Measurements from ENCODE around the gene DIDO1.

Gene DIDO1

DNA sequence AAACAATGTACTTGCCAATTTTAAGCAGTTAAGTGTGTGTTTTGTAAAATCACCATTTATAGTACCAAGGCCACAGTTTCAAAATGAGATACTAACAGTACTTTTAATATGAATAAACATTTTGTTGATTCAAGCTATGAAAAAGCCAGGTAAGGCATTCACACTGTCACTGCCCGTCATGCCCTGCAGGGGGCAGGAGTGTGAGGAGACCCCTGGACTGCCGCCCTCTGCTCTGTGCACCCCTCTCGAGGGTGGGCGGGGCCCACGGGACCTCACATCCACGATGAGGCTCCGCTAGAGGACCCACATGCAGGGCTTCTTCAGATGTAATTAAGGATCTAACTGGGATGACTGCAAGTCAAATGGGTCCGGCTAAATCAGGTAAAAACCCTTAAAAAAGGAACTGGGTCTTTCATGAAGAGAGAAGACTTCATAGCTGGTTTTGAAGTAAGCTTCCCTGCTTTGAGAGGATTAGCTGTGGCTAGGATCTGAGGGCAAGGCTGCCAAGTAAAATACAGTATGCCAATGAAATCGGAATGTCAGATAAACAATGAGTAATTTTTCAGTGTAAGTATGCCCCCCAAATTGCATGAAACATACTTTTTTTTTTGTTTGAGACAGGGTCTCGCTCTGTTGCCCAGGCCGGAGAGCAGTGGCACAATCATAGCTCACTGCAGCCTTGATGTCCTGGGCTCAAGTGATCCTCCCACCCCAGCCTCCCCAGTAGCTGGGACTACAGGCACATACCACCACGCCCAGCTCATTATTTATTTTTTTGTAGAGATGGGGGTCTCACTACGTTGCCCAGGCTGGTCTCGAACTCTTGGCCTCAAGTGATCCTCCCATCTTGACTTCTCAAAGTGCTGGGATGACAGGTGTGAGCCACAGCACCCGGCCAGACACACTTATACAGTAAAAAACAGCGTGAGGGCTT, 18.7 kb downstream of the DIDO1 start:
- DNase-seq = no peak

DNA sequence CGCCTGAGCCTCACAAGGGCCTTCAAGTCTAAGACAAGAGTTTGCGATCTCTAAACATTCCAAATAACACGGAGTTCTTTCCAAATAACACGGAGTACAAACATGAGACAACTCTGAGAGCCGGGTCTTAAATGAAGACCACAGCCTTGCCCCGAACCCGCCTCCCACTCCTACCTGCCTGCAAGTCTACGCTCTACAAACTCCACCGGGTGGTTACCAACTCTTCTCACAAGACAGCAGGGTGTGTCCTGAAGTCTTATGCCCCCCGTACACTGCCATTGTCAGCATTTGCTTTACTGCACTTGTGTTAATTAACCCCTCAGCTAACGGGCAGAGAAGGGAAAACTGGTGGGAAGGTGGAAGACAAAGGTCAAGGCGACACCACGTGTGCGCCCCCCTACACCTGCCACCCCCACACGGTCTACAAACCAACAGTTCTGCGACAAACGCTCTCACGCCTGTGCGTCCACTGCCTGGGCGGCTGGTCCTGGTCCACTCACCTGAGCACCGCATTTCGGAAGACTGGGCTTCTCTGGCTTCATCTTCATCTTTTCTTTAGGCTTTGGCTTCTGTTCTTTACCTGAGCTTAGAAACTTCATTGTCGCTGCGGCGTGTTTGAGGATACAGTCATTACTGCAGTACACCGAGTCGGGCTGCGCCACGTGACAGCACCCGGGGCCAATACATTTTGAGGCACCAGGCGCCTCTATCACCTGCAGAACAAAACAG, 19.5 kb downstream of the DIDO1 start:
- DNase-seq = no peak

DNA sequence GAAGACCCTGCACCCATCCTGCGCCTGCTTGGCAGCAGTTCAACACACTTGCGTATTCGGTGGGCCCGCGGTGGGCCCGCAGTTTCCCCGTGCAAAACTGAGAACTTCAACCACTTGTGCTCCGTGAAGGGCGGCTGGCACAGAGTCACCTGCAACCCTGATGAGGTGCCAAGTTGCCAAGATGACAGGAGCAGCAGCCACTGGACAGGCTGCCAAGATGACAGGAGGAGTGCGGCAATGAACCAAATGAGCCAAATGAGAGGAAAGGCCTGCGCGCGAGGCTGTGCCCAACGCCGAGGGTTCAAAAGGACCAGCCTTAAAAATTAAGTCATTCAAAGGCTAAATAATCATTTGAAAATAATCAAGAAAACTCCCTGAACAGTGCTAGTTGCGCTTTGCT, 20.1 kb downstream of the DIDO1 start:
- no peak for DNase-seq

- DNase-seq = no peak
These were observed 20.7 kb downstream of the DIDO1 start for GRCh38 chr20:62905536-62906117.

GRCh38 chr20:62902926-62903615, 23.2 kb downstream of the DIDO1 start:
- no peak for DNase-seq

DNA sequence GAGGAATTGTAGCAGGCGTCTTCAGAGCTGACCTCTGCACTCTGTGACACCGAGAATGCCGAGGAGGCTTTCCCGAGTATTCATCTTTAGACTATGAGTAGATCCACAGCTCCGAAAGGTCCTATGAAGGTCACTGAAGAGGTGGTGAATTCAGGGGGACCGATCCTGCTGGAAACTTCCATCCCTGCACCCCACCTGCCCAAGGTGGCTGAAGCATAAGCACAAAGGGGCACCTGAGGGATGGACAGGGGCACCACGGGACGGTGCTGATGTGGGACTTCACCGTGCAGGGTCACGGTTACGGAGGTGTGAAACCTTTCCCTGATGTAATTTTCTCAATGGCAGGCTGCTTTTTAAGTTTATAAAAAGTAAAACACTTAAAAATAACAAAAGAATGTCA, 24.4 kb downstream of the DIDO1 start:
- DNase-seq = no peak

DNA sequence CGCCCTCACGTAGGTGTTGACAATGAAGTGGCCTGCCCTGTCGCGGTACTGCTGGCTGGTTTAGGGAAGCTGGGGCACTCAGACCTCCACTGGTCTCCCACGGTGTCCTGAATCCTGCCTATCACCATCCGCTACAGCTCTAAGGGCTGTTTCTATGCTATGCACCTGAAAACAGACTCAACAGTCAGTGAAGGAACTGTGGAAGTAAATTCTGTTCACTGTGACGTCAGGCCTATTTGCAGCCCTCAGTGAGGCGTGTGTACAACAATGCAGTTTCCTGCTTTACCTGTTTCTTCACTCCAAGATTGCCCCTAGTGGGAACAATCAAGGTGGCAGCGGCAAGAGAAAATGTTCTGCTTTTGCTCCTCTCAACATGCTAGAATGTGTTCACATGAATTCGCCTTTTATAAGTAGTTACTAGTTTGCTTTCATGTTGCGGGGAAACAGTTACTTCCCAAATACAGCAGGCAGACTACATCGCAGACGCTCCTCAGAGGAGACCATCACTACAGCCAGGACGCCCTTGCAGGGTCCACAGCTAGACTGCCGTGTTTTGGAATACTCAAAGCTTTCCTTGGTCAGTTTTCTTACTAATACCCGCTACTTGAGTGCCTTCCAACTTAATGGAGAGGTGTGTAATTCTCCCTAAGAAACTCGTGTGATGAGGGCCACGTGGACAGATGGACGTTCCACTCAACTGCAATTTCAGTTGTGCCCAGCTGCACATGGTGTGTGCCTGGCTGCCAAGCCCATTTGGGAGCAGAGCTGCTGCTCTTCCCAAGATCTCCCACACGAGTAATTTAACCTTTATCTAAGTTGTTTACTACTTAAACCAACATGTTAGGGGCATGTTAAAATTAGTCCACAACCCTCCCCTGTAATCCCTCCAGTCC, 25.4 kb downstream of the DIDO1 start:
- DNase-seq = no peak

DNA sequence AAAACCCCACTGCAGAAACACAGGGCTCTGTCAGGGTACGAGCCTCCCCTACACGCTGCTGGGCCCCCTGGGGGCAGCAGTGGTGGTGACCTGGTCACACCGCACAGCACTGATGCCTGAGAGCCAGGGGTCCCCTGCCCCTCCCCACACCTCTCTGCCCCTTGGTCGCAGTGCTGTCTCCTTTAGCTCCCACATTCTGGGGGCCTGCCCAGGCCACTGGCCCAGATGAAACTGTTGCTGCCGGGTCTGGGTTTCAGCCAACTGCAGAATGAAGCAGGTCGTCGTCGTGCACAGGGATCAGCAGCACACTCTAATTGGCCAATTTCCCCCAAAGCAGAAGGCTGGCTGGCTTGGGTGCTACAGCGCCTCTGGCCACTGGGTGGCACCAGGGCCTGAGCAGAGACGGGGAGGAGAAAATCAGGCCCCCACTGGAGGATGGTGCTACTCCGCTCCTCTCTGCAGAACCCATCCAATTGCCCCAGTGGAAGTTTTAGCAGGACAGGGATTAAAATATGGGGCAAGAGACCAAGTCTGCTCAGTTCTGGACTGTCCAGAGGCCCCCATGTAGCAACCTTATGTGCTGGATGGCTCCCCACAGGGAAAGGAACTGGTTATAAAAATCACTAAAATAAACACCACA, 26.1 kb downstream of the DIDO1 start:
- peak; percentile 77 for DNase-seq

GRCh38 chr20:62899633-62900051, 26.7 kb downstream of the DIDO1 start:
- no peak for DNase-seq

DNA sequence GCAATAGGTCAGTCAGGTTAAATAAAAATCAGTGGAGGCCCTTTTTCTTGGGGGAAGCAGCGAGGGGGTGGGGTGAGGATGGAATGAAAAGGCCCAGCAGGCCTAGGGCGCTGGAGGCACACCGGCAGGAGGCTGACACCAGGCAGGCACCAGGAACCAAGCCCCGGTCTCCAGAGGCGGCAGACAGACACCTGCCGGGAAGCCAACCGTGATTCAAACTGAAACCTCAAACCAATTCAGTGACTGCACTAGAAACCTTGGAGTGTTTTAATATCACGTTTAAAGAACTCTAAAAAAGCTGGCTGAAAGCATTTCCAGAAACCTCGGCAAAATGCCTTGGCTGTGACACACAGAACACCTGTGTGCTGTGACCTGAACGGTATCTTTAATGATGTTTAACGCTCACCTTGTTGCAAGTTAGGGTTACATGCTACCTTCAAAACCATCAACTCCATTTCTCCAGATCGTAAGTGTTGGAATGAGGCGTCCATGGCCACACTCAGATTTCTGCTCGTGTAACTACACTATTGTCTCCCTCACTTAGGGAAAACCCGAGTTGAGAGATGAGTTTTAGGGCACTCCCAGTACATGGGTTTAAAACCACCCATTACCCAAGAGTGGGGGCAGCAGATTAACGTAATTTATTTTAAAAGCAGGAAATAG, 27.2 kb downstream of the DIDO1 start:
- DNase-seq = peak; percentile 33

GRCh38 chr20:62898093-62898964, 28.0 kb downstream of the DIDO1 start:
- DNase-seq = no peak

GRCh38 chr20:62897666-62898065, 28.6 kb downstream of the DIDO1 start:
- no peak for DNase-seq

GRCh38 chr20:62896526-62896925, 29.8 kb downstream of the DIDO1 start:
- DNase-seq = no peak

DNA sequence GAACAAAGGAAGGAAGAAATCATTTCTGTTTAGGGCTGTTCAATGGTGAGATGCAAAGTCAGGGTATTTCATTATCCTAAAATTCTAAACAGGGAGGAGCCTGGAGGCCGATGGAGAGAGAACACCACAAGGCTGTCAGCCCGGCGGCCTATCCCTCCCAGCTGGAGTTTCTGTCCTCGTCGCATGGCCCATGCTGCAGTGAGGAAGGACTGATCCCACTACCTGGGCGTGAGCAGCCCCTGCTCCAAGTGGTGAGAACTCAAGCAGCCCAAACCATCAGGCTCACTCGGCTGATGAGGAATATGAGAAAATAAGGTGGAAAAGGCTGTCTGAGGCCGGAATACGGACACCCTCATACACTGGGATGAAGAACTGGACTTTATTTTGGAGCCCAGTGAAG, 30.8 kb downstream of the DIDO1 start:
- no peak for DNase-seq

DNA sequence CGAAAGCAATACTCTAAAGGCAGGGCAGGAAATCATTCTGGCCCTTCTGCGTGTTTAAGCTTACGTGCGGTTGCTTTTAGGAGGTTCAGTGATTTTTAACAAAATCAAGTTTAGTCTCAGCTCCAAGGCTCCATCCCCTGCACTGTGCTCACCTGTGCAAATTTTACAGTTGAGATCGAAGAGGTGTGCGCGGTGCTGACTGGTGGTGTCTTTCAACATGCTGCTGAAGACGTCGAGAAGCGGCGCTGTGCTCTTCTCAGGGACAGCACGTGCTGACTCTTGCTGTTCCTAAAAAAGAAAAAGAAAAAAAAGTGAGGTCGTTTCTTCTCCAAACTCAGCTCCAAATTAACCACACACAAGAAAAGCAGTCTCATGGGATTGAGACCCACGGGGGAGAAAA, 32.0 kb downstream of the DIDO1 start:
- DNase-seq = no peak

- DNase-seq = no peak
These were observed 32.6 kb downstream of the DIDO1 start for GRCh38 chr20:62893700-62894099.

DNA sequence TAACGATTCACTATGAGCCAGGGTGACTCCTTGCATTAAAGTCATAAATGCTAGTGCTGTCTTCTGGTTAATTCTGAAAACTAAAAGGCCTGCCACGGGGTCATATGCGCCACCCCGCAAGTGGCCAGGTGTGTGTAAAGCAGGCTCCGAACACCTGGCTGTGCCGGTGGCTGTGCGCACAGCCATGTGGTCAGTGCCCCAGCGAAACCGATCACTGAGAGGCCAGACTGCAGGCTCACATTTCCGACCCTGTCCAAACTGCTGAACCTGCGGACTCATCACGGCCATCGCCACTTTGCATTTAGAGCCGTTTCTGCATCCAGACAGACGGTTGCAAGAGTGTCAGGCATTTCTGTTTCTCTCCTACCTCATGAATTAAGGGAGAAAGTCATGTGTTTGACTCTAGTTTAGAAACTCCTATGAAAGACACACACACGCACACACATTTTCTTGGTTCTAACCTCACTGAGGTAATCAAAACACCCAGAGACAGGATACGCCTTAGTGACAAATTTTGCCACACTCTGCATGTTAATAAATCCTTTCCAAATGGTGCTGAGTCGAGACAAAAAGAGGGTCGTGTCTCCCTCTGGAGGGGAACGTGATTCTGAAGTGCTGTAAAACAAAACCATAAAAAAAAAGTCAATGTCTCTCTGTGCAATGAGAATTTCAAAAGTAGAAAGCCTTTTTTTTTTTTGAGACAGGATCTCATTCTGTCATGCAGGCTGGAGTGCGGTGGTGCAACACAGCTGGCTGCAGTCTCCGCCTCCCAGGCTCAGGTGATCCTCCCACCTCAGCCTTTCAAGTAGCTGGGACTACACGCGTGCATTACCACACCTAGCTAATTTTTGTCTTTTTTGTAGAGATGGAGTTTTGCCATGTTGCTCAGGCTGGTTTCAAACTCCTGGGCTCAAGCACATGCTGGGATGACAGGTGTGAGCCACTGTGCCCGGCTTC, 33.7 kb downstream of the DIDO1 start:
- DNase-seq = no peak

DNA sequence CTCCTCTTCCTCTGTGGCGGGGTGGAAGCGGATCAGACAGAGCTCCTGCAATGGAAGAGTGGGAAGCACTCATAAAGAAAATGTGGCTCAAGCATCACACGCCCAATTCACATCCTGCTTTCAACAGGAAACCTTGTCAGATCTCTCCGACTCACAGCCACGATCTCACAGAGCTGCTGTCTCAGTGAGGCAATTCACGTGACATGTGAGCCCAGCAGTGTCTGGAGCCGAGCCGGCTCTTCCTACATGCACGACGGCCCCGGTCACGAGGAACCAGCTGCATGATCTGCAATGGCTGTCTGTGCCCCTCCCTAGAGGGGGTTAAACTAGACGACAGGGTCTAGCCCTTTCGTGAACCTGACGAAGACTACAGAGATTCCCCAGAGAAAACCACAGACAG, 35.2 kb downstream of the DIDO1 start:
- peak; percentile 32 for DNase-seq

GRCh38 chr20:62890444-62890843, 35.9 kb downstream of the DIDO1 start:
- no peak for DNase-seq

All from stimulated activated CD4-positive, alpha-beta T cell treated with anti-CD3 and anti-CD28 coated beads, Interleukin-4, amount 100 ng/mL, for 24 hours (primary cell).